ENCODE measurements around the gene CDC14A.
"Not testable (repeated sequence)": the region's sequence is repeated elsewhere in the genome, so short reads cannot be mapped to it uniquely, and the experiment has no call there.

Gene CDC14A

GRCh38 chr1:100335436-100335835 lies 16.9 kb upstream of the CDC14A start:
- DNase-seq: no peak

- not testable (repeated sequence) for DNase-seq
These were observed 14.4 kb upstream of the CDC14A start for GRCh38 chr1:100337878-100338277.

- not testable (repeated sequence) for DNase-seq
These were observed 12.6 kb upstream of the CDC14A start for GRCh38 chr1:100339735-100340134.

- DNase-seq: no peak
These were observed 11.8 kb upstream of the CDC14A start for GRCh38 chr1:100340494-100340893.

- no peak for DNase-seq
These were observed 10.0 kb upstream of the CDC14A start for GRCh38 chr1:100342348-100342747.

GRCh38 chr1:100343897-100344296 lies 8.4 kb upstream of the CDC14A start:
- DNase-seq: no peak

GRCh38 chr1:100344774-100345173 lies 7.5 kb upstream of the CDC14A start:
- DNase-seq: no peak

- DNase-seq: no peak
These were observed 5.9 kb upstream of the CDC14A start for GRCh38 chr1:100346387-100346786.

GRCh38 chr1:100347009-100347966 lies 5.0 kb upstream of the CDC14A start:
- DNase-seq: no peak

- no peak for DNase-seq
These were observed 3.7 kb upstream of the CDC14A start for GRCh38 chr1:100348549-100349144.

GRCh38 chr1:100349246-100349645 lies 3.1 kb upstream of the CDC14A start:
- DNase-seq: no peak

GRCh38 chr1:100350787-100351094 lies 1.6 kb upstream of the CDC14A start:
- DNase-seq: no peak

GRCh38 chr1:100351095-100351887 lies 1.0 kb upstream of the CDC14A start:
- DNase-seq: peak; percentile 89

GRCh38 chr1:100353071-100353801 lies 930 bp downstream of the CDC14A start:
- peak; percentile 29 for DNase-seq

- DNase-seq: no peak
These were observed 1.7 kb downstream of the CDC14A start for GRCh38 chr1:100353988-100354387.

GRCh38 chr1:100354971-100355394 lies 2.7 kb downstream of the CDC14A start:
- no peak for DNase-seq

- peak; percentile 24 for DNase-seq
These were observed 5.9 kb downstream of the CDC14A start for GRCh38 chr1:100358210-100358609.

GRCh38 chr1:100359139-100359538 lies 6.8 kb downstream of the CDC14A start:
- no peak for DNase-seq

- no peak for DNase-seq
These were observed 8.6 kb downstream of the CDC14A start for GRCh38 chr1:100360790-100361510.

GRCh38 chr1:100361511-100362089 lies 9.3 kb downstream of the CDC14A start:
- DNase-seq: no peak

- DNase-seq: no peak
These were observed 10.6 kb downstream of the CDC14A start for GRCh38 chr1:100362821-100363466.
